ENCODE results near the gene LRMDA. TPM values are rescaled to one million over a fixed set of nuclear protein-coding genes. Genes with fewer than 3 reads are reported as not detected.

Gene LRMDA
- polyA plus RNA-seq, 2 of the 4 experiments (the other 2 are of a cell fraction) = 4.6 to 5.2 TPM

GRCh38 chr10:75937823-75938222, 506.4 kb downstream of the LRMDA start (continued):
- TF ChIP-seq NPAS2 (CRISPR knock-in tag; IDR thresholded peaks at IDR 0.05; ENCODE audit: borderline replicate concordance) (no peak), CBX2 (IDR thresholded peaks at IDR 0.05; ENCODE audit: borderline replicate concordance, low read depth) (no peak), MYC (IDR thresholded peaks at IDR 0.05; ENCODE audit: borderline replicate concordance, low read length) (no peak), ELK1 (IDR thresholded peaks at IDR 0.05; ENCODE audit: low read depth, low read length) (no peak), ATOH8 (CRISPR knock-in tag; IDR thresholded peaks at IDR 0.05; ENCODE audit: low read depth) (no peak)

- no peak overlapping the region for H3K4me3 ChIP-seq
- POLR2A ChIA-PET = no interaction called here
- H3K4me2 ChIP-seq = no peak overlapping the region
- H3K9me3 ChIP-seq = no peaks in the 10 kb centered on the region
- no peaks in the 10 kb centered on the region for H3K4me1 ChIP-seq
- CTCF ChIA-PET = interaction anchor here (0.7 kb wide), 1 partner anchor 22 kb away, joined by 3 read pairs; no protein-coding TSS in a partner anchor
- WGBS (ENCODE audit: missing lambda C conversion rate) = 66% methylated on average over 13 of the region's 13 CpGs
- DNase-seq (ENCODE audit: low read depth in 1 of 2, low spot score in 1 of 2) = no peak
- no peak for FAIRE-seq
- no peak for ATAC-seq
- no peak overlapping the region for H3K27ac ChIP-seq
- TF ChIP-seq REST (IDR thresholded peaks at IDR 0.05) (no peak), SMC3 (IDR thresholded peaks at IDR 0.05) (no peak)
Measured at GRCh38 chr10:75938380-75939122, 507.1 kb downstream of the LRMDA start.

GRCh38 chr10:75939541-75939940, 508.1 kb downstream of the LRMDA start:
- Histone ChIP-seq H3K27ac (no peak overlapping the region), H3K4me3 (no peak overlapping the region), H3K4me2 (no peak overlapping the region), H3K4me1 (no peaks in the 10 kb centered on the region), H3K9me3 (peaks cover 5% of the 10 kb centered on the region; the same call in 1 of the 3 replicates)
- WGBS (ENCODE audit: missing lambda C conversion rate) = 3% methylated on average over 3 of the region's 3 CpGs
- TF ChIP-seq EHF (CRISPR knock-in tag; IDR thresholded peaks at IDR 0.05) = no peak
- TF ChIP-seq POLR2AphosphoS2 (conservative IDR thresholded peaks at IDR 0.05; ENCODE audit: low read length) = no peak
- no peak for TF ChIP-seq EHMT2 (IDR thresholded peaks at IDR 0.05; ENCODE audit: low read depth)
- ChIA-PET CTCF (no interaction called here), POLR2A (no interaction called here)
- ATAC-seq = no peak
- no peak for DNase-seq (ENCODE audit: low read depth in 1 of 2, low spot score in 1 of 2)
- no peak for FAIRE-seq

- DNase-seq (ENCODE audit: low read depth in 1 of 2, low spot score in 1 of 2) = no peak
- ChIA-PET POLR2A (no interaction called here), CTCF (interaction anchor here (0.6 to 1.5 kb wide), 3 partner anchors 9 to 513 kb away, joined by 3 read pairs; no protein-coding TSS in a partner anchor)
- Histone ChIP-seq H3K4me2 (no peak overlapping the region), H3K9me3 (peaks cover 5% of the 10 kb centered on the region; the same call in 1 of the 3 replicates), H3K4me3 (no peak overlapping the region), H3K4me1 (no peaks in the 10 kb centered on the region), H3K27ac (no peak overlapping the region)
- WGBS (ENCODE audit: missing lambda C conversion rate) = 73% methylated on average over 5 of the region's 5 CpGs
- no peak for FAIRE-seq
- ATAC-seq = no peak
- TF ChIP-seq KDM5A (IDR thresholded peaks at IDR 0.05) (no peak), MAX (IDR thresholded peaks at IDR 0.05) (no peak), USF2 (IDR thresholded peaks at IDR 0.05) (no peak), RNF2 (IDR thresholded peaks at IDR 0.05; ENCODE audit: borderline replicate concordance, low read depth) (no peak), KDM1A (IDR thresholded peaks at IDR 0.05; ENCODE audit: low read depth) (no peak), POLR2A (IDR thresholded peaks at IDR 0.05; ENCODE audit: low read length) (no peak), NFE2L2 (conservative IDR thresholded peaks at IDR 0.05; ENCODE audit: low read length) (no peak), RFX5 (IDR thresholded peaks at IDR 0.05) (no peak), BCL3 (IDR thresholded peaks at IDR 0.05) (no peak), HOXB5 (CRISPR knock-in tag; IDR thresholded peaks at IDR 0.05) (no peak), HEYL (CRISPR knock-in tag; IDR thresholded peaks at IDR 0.05) (no peak), EHF (CRISPR knock-in tag; IDR thresholded peaks at IDR 0.05) (no peak), ZSCAN20 (CRISPR knock-in tag; IDR thresholded peaks at IDR 0.05) (no peak), CBX8 (IDR thresholded peaks at IDR 0.05) (no peak), RARB (CRISPR knock-in tag; IDR thresholded peaks at IDR 0.05) (no peak), MAZ (IDR thresholded peaks at IDR 0.05; ENCODE audit: borderline replicate concordance, low read depth, low read length) (no peak)
Measured at GRCh38 chr10:75940742-75941141, 509.3 kb downstream of the LRMDA start.

All from A549 (cell line).